ENCODE results near the gene INPP5B.
"Not testable (repeated sequence)": the region's sequence is repeated elsewhere in the genome, so short reads cannot be mapped to it uniquely, and the experiment has no call there.

The INPP5B gene

DNA sequence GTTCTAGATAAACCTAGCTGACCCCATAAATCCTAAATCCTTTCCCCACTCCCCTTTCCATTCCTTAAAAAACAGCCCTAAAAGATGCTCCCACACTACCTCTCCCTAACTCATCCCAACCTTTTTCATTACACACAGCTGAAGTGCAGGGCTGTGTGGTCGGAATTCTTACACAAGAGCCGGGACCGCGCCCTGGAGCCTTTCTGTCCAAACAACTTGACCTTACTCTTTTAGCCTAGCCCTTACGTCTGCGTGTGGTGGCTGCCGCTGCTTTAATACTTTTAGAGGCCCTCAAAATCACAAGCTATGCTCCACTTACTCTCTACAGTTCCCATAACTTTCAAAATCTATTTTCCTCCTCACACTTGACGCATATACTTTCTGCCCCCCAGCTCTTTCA lies 36.0 kb downstream of the INPP5B start:
- not testable (repeated sequence) for DNase-seq

DNA sequence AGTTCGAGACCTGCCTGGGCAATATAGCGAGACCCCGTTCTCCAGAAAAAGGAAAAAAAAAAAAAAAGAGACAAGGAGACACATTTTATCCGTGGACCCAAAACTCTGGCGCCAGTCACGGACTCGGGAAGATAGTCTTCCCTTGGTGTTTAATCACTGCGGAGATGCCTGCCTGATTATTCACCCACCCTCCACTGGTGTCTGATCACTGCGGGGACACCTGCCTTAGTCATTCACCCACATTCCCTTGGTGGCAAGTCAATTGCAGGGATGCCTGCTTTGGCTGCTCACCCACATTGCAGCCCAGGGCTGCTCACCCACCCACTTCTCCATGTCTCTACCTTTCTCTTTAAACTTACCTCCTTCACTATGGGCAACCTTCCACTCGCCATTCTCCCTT lies 38.3 kb downstream of the INPP5B start:
- not testable (repeated sequence) for DNase-seq

DNA sequence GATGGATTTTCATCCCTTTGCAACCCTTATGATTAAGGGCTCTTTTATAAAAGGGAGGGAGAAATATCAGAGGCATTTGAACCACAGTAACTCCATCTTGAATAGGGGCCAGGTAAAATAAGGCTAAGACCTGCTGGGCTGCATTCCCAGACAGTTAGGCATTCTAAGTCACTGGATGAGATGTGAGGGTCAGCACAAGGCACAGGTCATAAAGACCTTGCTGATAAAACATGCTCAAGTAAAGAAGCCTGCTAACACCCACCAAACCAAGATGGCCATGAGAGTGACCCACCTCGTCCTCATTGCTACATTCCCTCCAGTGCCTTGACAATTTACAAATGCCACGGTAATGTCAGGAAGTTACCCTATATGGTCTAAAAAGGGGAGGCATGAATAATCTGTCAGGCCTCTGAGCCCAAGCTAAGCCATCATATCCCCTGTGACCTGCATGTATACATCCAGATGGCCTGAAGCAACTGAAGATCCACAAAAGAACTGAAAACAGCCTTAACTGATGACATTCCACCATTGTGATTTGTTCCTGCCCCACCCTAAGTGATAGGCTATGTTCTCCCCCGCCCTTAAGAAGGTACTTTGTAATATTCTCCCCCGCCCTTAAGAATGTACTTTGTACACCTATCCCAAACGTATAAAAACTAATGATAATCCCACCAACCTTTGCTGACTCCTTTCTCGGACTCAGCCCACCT lies 39.3 kb downstream of the INPP5B start:
- not testable (repeated sequence) for DNase-seq

DNA sequence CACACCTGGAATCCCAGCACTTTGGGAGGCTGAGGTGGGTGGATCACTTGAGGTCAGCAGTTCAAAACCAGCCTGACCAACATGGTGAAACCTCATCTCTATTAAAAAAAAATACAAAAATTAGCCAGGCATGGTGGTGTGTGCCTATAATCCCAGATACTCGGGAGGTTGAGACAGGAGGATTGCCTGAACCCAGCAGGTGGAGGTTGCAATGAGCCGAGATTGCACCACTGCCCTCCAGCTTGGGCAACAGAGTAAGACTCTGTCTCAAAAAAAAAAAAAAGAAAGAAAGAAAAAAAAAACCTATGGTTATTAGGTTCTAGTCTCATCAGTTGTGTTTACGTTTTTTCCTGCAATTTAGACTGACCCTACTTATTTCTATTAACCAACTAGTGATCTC lies 40.3 kb downstream of the INPP5B start:
- DNase-seq: not testable (repeated sequence)

DNA sequence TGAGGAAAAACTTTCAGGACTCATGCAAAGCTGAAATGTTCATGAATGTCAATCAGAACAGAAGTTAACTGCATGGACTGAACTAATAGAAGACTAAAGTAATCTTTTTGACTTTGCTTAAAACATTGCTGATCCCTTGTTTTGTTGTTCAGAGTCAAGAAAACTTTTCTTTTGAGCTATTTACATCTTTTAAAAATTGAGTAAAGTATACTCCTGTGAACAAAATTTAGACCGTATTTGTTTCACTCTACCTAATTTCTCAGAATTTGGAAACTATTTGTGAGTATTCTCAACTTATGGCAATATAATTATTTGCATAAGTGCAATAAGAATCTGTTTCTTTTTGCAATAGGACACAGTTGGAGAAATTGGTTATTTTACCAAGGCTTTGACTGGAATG lies 41.1 kb downstream of the INPP5B start:
- DNase-seq: no peak

DNA sequence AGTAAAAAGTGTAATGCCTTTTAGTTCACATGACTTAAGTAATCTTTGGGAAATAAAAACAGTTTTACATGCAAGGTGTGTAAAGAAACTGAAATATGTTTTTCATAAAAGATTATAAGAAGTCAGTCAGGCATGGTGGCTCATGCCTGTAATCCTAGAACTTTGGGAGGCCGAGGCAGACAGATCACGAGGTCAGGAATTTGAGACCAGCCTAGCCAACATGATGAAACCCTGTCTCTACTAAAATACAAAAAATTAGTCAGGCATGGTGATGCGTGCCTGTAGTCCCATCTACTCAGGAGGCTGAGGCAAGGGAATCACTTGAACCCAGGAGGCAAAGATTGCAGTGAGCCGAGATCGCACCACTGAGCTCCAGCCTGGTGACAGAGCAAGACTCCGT lies 42.9 kb downstream of the INPP5B start:
- DNase-seq: not testable (repeated sequence)

DNA sequence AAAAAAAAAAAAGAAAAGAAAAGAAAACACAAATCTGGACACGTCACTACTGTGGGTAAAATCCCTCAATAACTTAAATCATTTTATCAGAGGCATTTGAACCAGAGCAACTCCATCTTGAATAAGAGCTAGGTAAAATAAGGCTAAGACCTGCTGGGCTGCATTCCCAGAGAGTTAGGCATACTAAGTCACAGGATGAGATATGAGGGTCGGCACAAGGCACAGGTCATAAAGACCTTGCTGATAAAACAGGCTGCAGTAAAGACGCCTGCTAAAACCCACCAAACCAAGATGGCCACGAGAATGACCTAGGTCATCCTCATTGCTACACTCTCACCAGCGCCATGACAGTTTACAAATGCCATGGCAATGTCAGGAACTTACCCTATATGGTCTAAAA lies 43.9 kb downstream of the INPP5B start:
- DNase-seq: no peak

DNA sequence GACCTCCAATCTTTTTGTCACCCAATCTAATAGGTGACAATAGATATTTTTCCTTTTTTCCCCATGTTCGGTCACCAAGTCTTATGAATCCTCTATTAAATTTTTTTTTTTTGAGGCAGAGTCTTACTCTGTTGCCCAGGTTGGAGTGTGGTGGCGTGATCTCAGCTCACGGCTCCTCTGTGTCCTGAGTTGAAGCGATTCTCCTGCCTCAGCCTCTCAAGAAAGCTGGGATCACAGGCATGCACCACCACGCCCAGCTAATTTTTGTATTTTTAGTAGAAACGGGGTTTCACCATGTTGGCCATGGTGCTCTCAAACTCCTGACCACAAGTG lies 45.0 kb downstream of the INPP5B start:
- no peak for DNase-seq

DNA sequence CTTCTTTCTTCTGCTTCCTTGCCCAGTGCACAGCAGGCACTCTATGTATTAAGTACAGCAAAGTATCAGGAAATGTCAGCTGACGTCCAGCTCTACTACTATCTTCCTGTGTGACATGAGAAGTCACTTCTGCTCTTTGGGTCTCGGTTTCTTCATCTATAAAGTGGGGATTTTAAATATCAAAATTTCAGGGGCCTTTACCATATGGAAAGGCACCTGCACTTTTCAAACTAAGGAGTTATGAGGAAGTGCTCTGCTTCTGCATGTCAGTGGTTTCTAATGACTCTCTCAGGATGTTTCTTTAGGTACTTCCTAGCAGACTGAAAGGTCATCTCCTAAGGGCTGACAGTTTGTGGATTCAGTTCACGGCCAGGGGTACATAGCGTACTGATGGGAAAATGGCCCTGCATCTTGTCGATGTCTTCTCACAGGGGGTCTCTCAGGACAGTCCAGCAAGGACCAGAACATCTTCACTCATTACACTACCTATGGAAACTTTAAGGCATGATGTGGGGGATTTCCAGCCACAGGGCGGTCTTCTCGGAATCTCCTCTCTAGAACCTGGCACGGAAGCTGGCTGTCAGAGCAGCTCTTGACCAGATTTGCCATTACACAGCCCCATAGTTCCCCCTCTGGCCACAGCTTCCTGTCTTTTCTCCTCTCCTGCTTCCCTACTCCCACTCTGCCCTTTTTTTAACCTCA lies 45.5 kb downstream of the INPP5B start:
- no peak for DNase-seq

DNA sequence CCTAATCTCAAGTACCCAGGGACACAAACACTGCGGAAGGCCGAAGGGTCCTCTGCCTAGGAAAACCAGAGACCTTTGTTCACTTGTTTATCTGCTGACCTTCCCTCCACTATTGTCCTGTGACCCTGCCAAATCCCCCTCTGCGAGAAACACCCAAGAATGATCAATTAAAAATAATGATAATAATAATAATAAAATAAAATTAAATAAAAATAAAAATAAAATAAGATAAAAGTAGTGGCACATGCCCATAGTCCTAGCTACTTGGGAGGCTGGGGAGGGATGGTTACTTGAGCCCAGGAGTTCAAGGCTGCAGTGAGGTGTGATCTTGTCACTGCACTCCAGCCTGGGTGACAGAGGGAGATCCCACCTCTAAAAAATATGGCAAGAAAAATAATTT lies 49.3 kb downstream of the INPP5B start:
- DNase-seq: not testable (repeated sequence)

DNA sequence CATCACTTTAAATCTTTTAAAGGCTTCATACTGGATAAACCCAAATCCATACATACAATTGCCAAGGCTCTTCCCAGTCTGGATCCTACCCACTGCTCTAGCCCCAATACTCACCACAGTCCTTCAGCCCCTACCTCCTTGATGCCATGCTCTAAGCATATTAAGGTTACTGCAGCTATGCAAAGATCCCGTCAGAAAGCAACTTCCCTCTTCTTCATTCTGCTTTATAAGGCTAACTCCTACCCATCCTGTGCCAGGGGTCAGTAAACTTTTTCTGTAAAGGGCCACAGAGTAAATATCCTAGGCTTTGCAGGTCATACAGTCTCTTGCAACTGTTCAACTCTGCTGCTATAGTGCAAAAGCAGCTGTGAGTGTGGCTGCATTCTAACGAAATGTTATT lies 53.2 kb downstream of the INPP5B start:
- DNase-seq: no peak

DNA sequence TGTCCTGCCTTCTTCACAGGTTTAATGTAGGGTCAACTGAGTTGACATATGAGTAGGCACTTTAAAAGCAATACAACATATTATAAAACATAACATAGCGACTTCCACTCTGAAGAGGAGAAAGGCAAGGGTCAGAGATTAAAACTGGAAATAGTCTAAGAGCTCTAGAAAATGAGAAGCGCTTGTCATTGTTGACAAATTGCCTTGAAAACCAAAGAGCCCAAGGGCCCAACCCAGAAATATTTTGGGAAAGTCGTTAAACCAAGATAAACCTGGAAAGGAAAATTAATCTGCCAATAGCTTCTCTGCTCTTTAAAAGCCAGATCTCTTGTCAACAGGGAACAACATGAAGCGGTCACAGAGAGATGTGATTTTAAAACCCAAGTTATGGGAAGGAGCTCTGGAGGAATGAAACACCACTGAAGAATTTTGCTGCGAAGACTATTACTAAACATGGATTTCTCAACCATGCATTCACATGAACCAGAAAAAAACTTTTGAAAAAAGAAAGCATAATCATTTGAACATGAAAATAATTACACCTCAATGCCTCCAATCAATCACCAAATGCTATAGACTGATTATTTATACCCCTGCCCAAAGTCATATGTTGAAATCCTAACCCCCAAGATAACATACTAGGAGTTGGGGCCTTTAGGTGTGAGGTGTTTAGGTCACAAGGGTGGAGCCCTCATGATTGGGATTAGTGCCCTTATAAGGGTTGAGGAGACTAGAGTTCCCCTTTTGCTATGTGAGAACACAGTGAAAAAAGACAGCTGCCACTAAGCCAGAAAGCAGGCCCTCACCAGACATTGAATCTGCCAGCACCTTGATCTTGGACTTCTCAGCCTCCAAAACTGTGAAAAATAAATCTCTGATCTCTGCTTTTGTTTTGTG lies 54.5 kb downstream of the INPP5B start:
- DNase-seq: no peak

DNA sequence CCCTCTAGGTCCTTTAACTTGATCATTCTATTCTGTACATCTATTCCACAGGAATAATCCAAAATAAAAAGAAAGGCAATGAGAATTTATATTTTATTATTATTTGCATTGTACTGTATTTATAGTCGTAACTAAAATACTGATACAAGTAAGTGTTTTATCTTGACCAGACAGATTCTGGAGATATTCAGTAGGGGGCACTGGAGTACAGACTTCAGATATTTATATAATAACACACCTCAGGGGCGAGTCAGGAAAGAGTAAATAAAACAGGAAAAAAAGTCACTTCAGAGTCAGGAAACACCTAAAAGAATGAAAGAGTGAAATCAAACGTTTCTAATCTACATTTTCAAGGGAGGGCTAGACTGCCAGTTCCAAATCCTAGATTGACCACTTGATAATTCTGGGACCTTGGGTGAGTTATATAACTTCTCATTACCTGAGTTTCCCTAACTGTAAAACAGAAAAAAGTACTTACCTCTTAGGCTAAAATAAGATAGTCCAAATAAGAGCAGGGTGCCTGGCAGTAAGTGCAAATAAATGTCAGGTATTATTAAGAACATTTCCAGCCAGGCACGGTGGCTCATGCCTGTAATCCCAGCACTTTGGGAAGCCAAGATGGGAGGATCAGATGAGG lies 56.4 kb downstream of the INPP5B start:
- no peak for DNase-seq

DNA sequence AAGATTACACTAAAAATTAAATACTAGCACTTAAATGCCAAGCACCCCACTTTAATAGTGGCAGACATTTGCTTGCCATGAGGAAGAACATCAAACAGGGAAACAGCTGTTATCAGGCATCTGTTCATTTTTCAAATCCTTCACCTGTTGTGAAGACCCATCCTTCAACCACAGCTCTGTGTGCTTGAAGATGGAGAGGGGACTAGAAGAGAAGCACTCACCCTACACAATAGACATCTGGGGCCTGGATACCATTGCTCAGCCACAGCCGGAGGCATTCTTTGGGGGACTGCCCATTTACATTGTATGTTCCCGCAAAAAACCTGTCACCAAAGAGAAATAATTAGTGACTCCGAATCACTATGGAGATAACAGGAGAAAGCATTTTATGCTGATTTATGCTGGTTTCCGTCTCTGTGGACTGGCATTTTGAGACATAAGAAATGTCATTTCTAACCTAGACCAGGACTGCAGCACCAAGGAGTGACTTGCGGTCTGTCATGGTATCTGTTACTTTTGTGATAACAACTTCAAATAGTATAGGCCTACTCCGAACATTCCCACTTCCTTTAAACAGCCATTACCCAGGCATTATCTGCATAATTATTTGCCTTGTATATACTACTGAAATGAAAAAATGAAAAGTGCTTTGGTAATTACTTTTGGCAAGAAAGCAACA lies 58.7 kb downstream of the INPP5B start:
- DNase-seq: no peak

DNA sequence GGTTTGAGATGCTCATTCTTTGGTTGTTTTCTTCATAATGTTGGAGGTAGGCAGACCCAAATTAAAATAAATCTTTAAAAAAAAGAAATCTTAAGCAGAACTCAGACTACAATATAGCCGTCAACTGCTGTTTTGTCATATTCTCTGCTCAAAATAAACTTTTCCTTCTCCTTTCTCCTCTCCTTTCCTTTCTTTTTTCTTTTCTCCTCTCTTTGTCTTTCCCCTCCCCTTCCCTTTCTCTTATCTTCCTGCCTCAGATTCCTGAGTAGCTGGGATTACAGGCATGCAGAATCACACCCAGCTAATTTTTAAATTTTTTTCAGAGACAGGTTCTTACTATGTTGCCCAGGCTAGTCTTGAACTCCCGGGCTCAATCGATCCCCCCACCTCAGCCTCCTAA lies 62.7 kb downstream of the INPP5B start:
- no peak for DNase-seq

DNA sequence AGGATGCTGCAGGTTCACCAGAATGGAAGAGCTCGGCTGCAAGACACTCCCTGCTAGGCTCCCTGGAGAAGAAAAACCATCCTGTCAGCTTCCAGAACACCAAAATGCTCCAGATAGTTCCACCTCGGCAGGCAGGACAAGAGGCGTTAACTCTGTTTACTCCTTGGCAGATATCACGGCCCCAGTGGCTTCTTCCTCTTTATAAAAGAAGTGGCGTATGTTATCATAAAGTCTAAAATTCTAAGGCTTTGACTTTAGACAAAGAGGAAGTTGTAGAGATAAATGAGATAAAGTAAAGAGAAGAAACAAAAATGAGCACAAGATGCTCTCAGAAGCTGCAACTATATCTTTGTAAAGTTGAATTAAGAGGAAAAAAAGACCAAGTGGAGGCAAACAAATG lies 63.2 kb downstream of the INPP5B start:
- DNase-seq: no peak

DNA sequence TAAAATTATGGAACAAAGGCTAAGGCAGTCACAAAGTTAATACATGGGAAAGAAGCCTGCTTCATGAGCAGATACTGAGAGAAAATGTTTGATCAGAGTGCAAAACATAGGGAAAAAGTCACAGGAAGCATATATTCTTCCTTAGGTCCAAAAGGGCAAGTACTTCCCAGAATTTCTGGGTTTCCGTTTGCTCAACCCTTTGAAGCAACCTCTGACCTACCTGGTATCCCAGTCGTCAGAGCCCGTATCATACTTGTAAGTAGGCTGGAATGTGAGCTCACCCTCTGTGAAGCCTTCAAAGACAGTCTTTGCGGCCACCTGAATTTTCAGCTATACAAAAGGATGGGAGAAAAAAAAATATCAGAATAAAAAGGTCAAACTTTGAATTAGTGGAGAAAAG lies 67.0 kb downstream of the INPP5B start:
- DNase-seq: no peak

DNA sequence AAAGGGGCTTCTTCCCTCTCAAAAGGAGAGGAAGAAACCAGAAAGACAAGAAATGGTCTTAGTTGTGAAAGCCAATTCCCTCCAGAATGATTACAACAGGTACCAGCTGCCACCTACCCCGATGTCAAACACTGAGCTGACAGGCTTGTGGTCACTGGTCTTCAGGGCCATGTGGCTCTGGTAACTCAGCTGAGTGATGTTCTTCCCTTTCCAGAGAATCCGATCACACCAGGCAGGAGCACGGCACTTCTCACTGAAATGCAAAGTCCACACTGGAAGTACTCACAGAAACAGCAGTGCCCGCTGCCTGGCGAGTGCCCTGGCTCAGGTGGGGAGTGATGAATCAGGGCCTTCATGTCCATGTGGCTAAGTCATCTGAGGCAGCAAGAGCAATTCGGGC lies 68.8 kb downstream of the INPP5B start:
- no peak for DNase-seq

DNA sequence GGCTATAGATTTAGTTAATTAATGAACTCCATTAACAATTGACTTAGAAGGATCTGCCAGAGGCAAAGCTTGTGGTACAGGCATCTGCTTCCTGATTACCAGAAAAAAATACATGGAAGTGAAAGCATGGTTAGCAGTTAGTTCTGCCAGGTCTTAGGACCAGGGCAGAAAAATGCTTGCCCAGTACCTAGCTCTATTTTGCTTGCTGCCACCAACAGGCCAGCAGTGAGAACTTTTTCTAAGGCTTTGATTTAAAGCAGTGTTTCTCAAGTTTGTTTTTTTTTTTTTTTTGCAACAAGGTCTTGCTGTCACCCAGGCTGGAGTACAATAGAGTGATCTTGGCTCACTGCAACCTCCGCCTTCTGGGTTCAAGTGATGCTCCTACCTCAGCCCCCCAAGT lies 71.0 kb downstream of the INPP5B start:
- no peak for DNase-seq

DNA sequence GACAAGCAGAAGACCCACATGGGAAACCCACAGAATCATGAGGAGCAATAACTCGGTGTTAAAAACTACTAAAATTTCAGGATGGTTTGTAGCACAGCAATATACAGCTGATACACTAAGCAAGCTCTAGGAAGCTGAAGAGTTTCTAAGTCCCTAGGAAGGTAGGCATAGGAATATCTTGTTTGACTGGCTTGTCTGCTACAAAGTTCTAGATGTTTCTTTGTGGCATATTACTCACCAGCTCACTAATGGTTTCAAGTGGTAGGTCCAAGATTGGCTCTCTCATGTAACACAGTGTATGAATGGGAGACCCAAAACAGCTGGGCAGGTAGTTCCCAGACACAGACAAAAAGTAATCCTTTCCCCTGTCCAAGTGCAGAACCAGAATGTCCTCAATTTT lies 74.2 kb downstream of the INPP5B start:
- DNase-seq: no peak

DNA sequence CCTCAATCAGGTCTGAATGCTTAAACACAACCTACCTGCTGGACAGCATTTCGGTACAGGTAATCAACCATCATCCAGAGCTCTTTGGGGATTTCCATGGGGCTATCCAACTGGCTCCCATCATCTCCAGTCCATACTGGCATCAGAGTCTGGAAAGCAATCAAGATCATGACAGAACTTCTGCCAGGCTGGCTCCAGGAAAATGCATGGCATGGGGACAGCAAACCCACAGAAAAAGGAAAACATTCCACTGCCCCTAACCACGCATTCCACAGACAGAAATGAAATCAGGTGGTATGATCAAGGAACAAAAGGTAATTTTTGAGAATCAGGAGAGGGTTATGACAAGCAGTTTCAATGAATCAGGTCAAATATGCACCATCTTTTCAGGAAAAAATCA lies 78.4 kb downstream of the INPP5B start:
- DNase-seq: no peak

DNA sequence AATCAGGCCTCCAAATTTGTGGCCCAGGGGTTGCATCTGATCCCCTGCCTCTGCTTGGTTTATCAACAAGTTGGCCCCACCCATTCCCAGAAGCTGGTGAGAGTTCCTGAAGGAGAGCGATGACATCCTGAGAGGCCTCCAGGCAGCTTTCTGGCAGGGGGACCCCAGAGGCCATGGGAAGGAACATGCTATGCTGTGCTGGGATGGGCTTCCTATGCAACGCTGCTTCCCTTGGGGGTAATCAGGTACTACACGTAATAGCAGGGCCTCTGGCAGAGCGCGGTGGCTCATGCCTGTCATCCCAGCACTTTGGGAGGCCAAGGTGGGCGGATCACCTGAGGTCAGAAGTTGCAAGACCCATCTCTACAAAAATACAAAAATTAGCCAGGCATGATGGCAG lies 79.1 kb downstream of the INPP5B start:
- no peak for DNase-seq

DNA sequence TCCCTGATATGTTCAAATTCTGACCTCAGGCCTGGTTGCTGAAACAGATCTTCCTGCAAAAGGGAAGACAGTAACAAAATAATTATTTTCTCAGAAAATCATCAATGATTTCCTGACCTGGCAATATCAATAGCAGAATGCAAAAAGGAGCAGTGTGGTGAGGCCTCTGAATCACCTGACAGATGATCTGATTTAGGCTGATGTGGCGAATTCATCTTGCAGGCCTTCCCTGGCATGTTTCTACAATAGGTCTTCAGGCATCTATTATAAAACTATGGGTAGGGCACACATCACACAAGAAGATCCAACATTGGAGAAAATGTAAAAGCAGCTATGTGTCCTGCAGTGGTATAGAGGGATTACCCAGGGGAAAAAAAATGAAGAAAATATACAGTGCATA lies 80.4 kb downstream of the INPP5B start:
- DNase-seq: no peak
